KBM-7 (cell line): ENCODE measurements around the gene HOXC5.
A peak's percentile ranks its signal among the peaks of the same experiment; 100 is the strongest.

Experiments
- DNase-seq: peaks from one replicate; pipeline ENCODE4 v3.0.0-alpha.2; 2015
- in situ Hi-C: fragments of 300-500 bp; cut with MboI; formaldehyde crosslinking; loops from 2 replicates; pipeline ENCODE4 v1.14.3; 2020; ENCODE audit warnings: low sequenced_read_pairs, low pct_unique_long_range_greater_than_20kb, mixed read lengths

HOXC5 gene

DNA sequence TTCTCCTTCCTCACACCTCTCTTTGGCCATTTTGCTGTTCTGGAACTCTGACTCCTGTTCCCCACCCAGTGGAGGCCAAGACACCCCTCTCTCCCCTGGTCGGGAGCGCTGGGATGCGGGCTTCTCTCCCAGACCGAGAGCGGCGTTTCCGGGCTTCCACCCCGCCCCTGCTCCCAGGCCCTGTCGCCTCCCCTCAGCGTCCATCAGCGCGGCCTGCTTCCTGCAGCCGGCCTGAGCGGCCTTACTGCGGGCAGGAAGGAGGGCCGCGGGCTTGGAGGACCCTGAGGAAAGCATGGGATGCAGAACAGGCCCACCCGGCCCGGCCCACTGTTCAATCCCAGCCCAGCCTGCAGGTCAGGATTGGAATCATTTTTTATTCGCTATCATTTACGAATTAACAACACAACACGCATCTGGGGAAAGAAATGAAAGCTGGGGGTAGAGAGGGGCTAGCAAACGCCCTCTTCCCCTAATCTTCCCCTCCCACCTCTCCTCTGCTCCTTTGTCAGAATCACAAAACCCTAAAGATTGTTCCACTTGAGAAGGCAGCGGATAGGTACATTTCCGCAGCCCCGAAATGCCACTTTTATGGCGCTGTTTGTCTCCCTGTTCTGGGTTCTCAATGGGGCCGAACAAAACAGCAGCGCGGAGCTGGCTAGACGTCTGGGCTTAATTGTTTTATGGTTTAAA is 27.9 kb upstream of the HOXC5 start:
- DNase-seq = no peak
- in situ Hi-C loops = loop anchor here (10.0 kb wide), 1 partner anchor 190 kb away; no protein-coding TSS in a partner anchor

- in situ Hi-C loops = loop anchor here (10.0 kb wide), 1 partner anchor 189 kb away; no protein-coding TSS in a partner anchor
- DNase-seq = no peak
Observed at GRCh38 chr12:54005531-54005852, 27.4 kb upstream of the HOXC5 start.

DNA sequence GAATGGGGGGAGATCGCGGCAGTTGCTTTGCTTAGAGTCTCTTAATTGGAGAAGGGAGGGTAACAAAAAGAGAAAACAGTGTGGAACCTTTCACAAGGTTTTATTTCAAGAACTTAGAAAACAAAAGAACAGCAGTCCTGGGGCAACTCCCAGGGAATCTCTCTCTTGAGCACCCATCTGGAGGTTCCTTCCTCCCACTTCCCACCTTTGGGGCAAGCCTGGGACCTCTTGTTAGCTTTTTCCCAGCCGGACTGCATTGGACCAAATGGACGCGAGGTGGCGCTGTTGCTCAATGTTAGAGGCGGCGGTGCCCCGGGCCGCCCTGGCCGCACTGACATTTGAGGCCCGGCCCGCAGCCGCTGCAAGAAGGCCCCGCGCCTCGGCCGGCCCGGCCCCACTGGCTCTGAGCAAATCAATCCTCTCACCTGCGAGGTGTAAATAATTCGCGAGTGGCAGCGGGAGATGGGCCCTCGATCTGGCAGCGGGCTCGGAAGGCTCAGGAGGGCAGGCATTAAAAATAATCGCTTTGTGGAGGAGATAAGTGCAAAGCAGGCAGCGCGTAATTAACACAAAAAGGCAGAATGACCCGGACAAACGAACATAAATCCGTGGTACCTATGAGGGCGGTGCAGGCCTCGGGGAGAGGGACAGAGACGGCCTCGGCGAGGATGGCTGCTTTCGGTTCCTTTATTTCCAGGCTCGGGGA is 26.8 kb upstream of the HOXC5 start:
- DNase-seq = peak; percentile 89
- in situ Hi-C loops = loop anchor here (10.0 kb wide), 1 partner anchor 189 kb away; no protein-coding TSS in a partner anchor

- no peak for DNase-seq
- in situ Hi-C loops = loop anchor here (10.0 kb wide), 1 partner anchor 188 kb away; no protein-coding TSS in a partner anchor
Observed at GRCh38 chr12:54006559-54007220, 26.2 kb upstream of the HOXC5 start.

DNA sequence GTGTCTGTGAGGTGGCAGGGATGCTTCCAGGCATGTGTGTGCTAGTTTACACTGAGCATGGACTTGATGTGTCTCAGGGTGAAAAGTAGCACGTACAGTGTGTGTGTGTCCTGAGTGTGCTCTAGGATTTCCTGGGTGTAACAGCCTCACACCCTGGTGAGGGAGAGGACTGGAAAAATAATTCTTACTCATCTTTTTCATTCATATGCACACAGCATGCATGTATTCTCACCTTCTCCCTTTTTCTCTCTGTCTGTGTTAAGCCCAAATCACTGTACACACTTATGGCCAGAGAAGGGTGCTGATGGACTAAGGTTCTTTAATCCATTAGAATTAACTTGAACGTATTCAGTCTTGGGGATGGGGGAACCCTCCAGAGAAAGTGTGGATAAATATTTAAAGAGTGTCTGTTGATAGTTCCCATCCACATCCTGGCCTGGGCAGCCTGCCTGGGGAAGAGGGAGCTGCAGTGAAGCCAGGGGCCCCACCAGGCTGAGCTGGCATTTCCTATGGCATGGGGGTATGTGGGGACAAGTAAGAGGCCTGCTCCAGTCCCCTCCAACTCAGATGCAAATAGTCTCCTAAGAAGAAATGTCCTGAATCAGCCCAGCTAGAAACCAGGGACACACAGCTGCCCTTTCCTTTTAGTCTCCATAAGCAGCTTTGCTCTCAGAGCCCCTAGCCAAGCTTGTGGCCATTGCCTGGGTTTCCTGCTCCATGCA is 25.2 kb upstream of the HOXC5 start:
- in situ Hi-C loops = loop anchor here (10.0 kb wide), 1 partner anchor 187 kb away; no protein-coding TSS in a partner anchor

DNA sequence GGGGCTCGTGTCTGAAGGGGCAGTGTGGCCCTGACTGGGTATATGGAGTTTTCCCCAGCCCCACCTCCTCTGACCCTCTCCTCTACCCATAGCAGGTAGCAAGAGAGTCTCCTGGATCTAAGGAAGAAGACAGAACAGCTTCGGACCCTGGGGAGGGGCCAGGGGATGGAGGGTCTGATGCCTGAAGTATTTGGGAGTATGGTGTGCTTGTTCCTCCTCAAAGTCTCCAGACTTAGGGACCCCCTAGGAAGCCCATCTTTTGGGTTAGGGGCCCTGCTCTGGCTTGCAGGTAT is 24.6 kb upstream of the HOXC5 start:
- DNase-seq = no peak
- in situ Hi-C loops = loop anchor here (10.0 kb wide), 1 partner anchor 187 kb away; no protein-coding TSS in a partner anchor

More for the DNA sequence above, 25.2 kb upstream of the HOXC5 start:
- DNase-seq = no peak

- peak; percentile 43 for DNase-seq
- in situ Hi-C loops = loop anchor here (10.0 kb wide), 1 partner anchor 185 kb away; no protein-coding TSS in a partner anchor
Observed at GRCh38 chr12:54009171-54010052, 23.4 kb upstream of the HOXC5 start.

- no peak for DNase-seq
- in situ Hi-C loops = no loop called here
Observed at GRCh38 chr12:54010053-54010971, 22.5 kb upstream of the HOXC5 start.

- no peak for DNase-seq
- in situ Hi-C loops = no loop called here
Observed at GRCh38 chr12:54010972-54011664, 21.7 kb upstream of the HOXC5 start.

DNA sequence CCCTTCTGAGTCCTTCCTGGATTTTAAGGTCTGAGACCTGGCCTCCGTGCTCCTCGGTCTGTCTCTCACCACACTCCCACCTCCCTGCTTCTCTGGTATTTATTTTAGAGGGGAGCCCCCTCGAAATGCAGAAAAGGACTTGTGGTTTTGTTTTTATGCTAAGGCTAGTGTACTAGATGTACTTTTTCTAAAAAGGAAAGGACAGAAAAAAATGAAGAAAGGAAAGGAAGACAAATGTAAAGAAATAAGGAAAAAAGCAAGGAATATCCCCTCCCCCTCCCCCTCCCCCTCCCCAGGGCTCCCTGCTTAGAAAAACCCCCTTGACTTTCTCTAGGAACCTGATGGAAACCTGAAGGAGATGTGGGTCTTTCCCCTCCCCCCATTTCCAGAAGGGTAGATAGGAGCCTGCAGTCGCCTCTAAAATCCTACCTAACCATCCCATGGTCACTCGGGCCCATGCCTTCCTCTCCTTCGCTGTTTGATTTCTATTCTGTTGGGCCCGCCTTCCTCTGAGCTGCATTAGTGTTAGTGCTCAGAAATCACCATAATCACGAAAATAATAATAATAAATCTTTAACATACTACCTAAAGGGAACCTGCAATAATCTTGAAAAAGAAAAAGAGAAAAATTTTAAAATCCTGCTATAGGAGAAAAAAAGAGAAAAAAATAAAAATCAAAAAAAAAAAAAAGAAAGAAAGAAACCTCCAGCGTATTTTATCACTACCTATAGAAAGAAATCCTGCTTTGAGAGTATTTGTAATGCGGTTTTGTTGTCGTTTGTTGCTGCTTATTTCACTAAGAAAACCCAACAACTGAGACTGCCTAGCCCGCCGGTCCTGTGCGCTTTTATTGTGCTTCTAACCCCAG is 21.0 kb upstream of the HOXC5 start:
- DNase-seq = no peak
- in situ Hi-C loops = no loop called here

DNA sequence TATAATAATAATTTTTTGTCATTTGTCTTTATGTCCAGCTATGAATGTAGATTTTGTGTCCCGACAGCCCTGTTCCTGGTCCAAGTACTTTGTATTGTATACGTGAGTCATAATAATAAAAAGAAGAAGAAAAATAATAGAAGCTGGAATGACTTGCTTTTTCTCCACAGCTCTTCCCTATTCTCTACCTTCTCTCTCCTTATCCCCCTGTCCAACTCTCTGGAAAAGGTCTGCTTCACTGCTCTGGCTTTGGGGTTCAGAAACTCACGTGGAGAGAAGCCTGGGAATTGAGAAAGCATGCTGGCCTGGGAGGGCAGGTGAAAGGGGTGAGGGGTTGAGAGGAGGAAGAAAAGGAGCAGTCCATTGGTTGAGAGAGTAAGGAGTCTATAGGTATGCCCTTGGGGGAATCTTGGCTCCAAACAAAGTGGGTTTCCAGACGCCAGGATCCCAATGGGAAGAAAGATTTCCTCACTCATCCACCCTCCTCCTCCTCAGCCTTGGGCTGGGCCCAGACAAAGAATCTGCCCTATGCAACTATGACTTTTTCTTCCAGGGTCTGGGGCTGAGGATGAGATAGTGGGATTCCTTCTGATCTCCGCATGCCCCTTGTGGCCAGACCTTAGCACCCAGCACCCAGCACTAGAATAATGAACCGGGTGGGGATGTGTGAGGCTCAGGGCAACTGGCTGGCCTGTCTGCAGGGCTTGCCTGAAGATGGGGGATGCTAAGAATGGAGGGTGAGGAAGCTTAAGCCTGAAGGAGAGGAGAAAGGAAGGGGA is 20.0 kb upstream of the HOXC5 start:
- no peak for DNase-seq
- in situ Hi-C loops = no loop called here

DNA sequence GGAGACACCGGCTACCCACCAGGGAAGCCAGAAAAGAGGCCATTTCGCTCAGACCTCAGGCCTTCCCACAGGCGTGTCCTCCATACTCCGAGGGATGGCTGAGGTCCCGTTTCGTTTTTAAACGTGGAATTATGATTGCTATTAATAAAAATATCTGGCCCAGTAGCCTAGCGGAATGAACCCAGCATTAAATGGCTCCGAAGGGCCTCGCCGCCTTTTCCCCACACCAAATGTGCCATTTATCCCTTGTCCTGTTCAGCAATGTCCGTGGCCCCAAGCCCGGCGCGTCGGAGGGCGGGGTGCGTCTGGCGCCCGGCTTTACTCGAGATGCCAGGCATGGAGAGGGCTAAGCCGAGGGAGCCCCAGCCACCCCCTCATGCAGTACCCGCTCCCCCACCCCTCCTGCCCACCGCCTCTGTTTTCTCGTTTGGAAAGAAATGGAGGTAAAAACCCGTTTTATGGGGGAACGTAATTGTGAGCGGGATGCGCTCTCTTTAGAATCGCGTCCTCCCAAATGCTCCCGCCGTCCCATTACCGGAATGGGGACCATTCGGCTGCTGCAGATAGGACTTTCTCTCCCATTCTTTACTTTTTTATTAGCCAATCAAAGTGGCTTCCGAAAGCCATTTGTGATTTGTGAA is 18.4 kb upstream of the HOXC5 start:
- DNase-seq = no peak
- in situ Hi-C loops = no loop called here

- no peak for DNase-seq
- in situ Hi-C loops = no loop called here
Observed at GRCh38 chr12:54015018-54015931, 17.6 kb upstream of the HOXC5 start.

DNA sequence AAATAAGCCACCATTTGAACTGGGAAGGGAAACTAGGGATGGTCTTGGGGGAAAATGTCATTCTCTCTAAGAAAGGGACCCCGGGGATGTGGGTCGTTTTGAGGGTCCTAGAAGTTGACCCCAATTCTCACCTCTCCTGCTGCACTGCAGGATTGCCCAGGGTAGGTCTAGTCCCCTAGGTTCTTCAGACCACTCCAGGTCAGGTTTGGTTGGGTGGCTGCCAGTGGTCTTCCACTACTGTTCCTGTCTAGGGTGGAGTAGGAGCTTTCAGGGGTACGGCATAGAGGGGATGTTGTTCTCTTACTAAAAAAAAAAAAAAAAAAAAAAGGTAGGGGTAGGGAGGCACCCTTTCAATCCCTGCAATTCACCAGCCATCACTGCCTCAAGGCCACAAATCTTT is 16.8 kb upstream of the HOXC5 start:
- DNase-seq = no peak
- in situ Hi-C loops = no loop called here
